IMR-90 (cell line): Measurements from ENCODE around the gene LTB4R2. TPM values are rescaled to one million over a fixed set of nuclear protein-coding genes. Genes with fewer than 3 reads are reported as not detected.
A peak's percentile ranks its signal among the peaks of the same experiment; 100 is the strongest.

ENCODE experiments used
- ATAC-seq: fragments of 200-7000 bp; cut with Tn5 transposase; 2 replicates; pipeline ENCODE4 v1.9.1; 2020; ENCODE audit warnings: low read depth, mild to moderate bottlenecking, moderate library complexity
- BruUV-seq: library from RNA; stranded (reverse); fragments of 400-500 nt; replicated peaks from 2 replicates; lab custom pipeline; 2021; lab: Mats Ljungman, UMichigan
- CTCF ChIA-PET: fragments of 300-600 bp; formaldehyde crosslinking; extraction: SDS; loops from one replicate; lab custom pipeline; 2021; ENCODE audit warnings: antibody characterized with exemption; lab: Yijun Ruan, JAX
- POLR2A ChIA-PET: fragments of 300-600 bp; sonication (Branson Sonifier 250); formaldehyde crosslinking; loops from one replicate; lab custom pipeline; 2022; ENCODE audit warnings: antibody characterized with exemption; ENCODE audit not compliant: unreplicated experiment; lab: Charles Lee
- DNase-seq: peaks from one replicate; pipeline ENCODE4 v3.0.0; 2013
- H2AFZ ChIP-seq: replicated peaks from 2 replicates; pipeline ENCODE3; 2013; ENCODE audit warnings: low read length, mild to moderate bottlenecking; ENCODE audit not compliant: poor library complexity
- H2AK5ac ChIP-seq: 2 replicates; pipeline ENCODE4 v1.6.1; 2013; ENCODE audit warnings: low read depth, low read length, inconsistent platforms
- H2AK9ac ChIP-seq: replicated peaks from 2 replicates; pipeline ENCODE3; 2013; ENCODE audit warnings: mild to moderate bottlenecking, low read depth, low read length, moderate library complexity; ENCODE audit not compliant: poor library complexity
- H2BK120ac ChIP-seq: 2 replicates; pipeline ENCODE4 v1.6.1; 2013; ENCODE audit warnings: low read depth, low read length, inconsistent platforms
- H2BK15ac ChIP-seq: 3 replicates; pipeline ENCODE4 v1.6.1; 2013; ENCODE audit warnings: low read depth, low read length, inconsistent platforms
- H2BK20ac ChIP-seq: 2 replicates; pipeline ENCODE4 v1.6.1; 2013; ENCODE audit warnings: low read depth, mild to moderate bottlenecking, inconsistent platforms, low read length, moderate library complexity
- H2BK5ac ChIP-seq: 2 replicates; pipeline ENCODE4 v1.6.1; 2013; ENCODE audit warnings: mild to moderate bottlenecking, low read depth, low read length, inconsistent platforms; ENCODE audit not compliant: poor library complexity, severe bottlenecking
- H3K14ac ChIP-seq: replicated peaks from 2 replicates; pipeline ENCODE4 v1.6.1; 2013; ENCODE audit warnings: low read depth, low read length, inconsistent platforms
- H3K18ac ChIP-seq: 2 replicates; pipeline ENCODE4 v1.6.1; 2013; ENCODE audit warnings: low read depth, low read length, control low read depth
- H3K23ac ChIP-seq: 2 replicates; pipeline ENCODE4 v1.6.1; 2013; ENCODE audit warnings: low read depth, low read length, inconsistent platforms
- H3K27ac ChIP-seq: 2 replicates; pipeline ENCODE4 v1.5.1; 2013; ENCODE audit warnings: mild to moderate bottlenecking, control low read depth, low read length; ENCODE audit not compliant: insufficient read depth
- H3K27me3 ChIP-seq: 2 replicates; pipeline ENCODE4 v1.6.1; 2013; ENCODE audit warnings: low read length; ENCODE audit not compliant: control insufficient read depth, insufficient read depth
- H3K36me3 ChIP-seq: 2 replicates; pipeline ENCODE4 v1.6.1; 2013; ENCODE audit warnings: low read length, mixed read lengths; ENCODE audit not compliant: control insufficient read depth, insufficient read depth
- H3K4ac ChIP-seq: 2 replicates; pipeline ENCODE4 v1.6.1; 2013; ENCODE audit warnings: low read depth, low read length, inconsistent platforms
- H3K4me1 ChIP-seq: 2 replicates; pipeline ENCODE4 v1.6.1; 2013; ENCODE audit warnings: low read length, mixed read lengths; ENCODE audit not compliant: control insufficient read depth, insufficient read depth
- H3K4me2 ChIP-seq: 2 replicates; pipeline ENCODE4 v1.6.1; 2013; ENCODE audit warnings: low read depth, mild to moderate bottlenecking, control low read depth, low read length, moderate library complexity
- H3K4me3 ChIP-seq: 2 replicates; pipeline ENCODE4 v1.5.1; 2013; ENCODE audit warnings: low read depth, mild to moderate bottlenecking, control low read depth, low read length, moderate library complexity; ENCODE audit not compliant: insufficient read depth
- H3K56ac ChIP-seq: 2 replicates; pipeline ENCODE4 v1.6.1; 2013; ENCODE audit warnings: low read length, inconsistent platforms; ENCODE audit not compliant: insufficient read depth; ENCODE audit errors: extremely low read depth
- H3K79me1 ChIP-seq, 2 experiments: 2 replicates each; pipeline ENCODE4 v1.6.1; 2013; ENCODE audit warnings: low read length in 2 of 2, inconsistent platforms in 1 of 2, low read depth in 1 of 2
- H3K9ac ChIP-seq: 2 replicates; pipeline ENCODE4 v1.6.1; 2013; ENCODE audit warnings: low read depth, low read length, control low read depth
- H3K9me1 ChIP-seq: 2 replicates; pipeline ENCODE4 v1.6.1; 2013; ENCODE audit warnings: low read length, inconsistent platforms; ENCODE audit not compliant: insufficient read depth
- H3K9me3 ChIP-seq: 2 replicates; pipeline ENCODE4 v1.6.1; 2013; ENCODE audit warnings: low read length; ENCODE audit not compliant: control insufficient read depth, insufficient read depth
- H4K20me1 ChIP-seq: 2 replicates; pipeline ENCODE4 v1.6.1; 2013; ENCODE audit warnings: low read length, inconsistent platforms; ENCODE audit not compliant: insufficient read depth
- H4K5ac ChIP-seq: 2 replicates; pipeline ENCODE4 v1.6.1; 2013; ENCODE audit warnings: mild to moderate bottlenecking, low read depth, low read length, control low read depth
- H4K8ac ChIP-seq, 2 experiments: 2 replicates each; pipeline ENCODE4 v1.6.1; 2013; ENCODE audit warnings: low read depth in 2 of 2, low read length in 2 of 2, control low read depth in 1 of 2, inconsistent platforms in 1 of 2
- H4K91ac ChIP-seq: 2 replicates; pipeline ENCODE4 v1.6.1; 2013; ENCODE audit warnings: low read depth, low read length, inconsistent platforms; ENCODE audit not compliant: insufficient read depth
- CTCF ChIP-seq: conservative IDR thresholded peaks from 2 replicates; pipeline ENCODE4 v1.5.1; 2012; ENCODE audit warnings: mild to moderate bottlenecking, low read depth, low read length, improper control_type of control experiment
- FOS ChIP-seq: fragments of 150-350 bp; IDR thresholded peaks from 2 replicates; pipeline ENCODE4 v1.6.1; 2016; ENCODE audit warnings: low read depth, low read length
- POLR2A ChIP-seq: IDR thresholded peaks from 2 replicates; pipeline ENCODE4 v1.6.1; 2012; ENCODE audit warnings: mild to moderate bottlenecking, low read depth, low read length
- RAD21 ChIP-seq: IDR thresholded peaks from 2 replicates; pipeline ENCODE4 v1.6.1; 2012; ENCODE audit warnings: low read length, improper control_type of control experiment
- RFX5 ChIP-seq: IDR thresholded peaks from 2 replicates; pipeline ENCODE4 v1.8.0; 2012; ENCODE audit warnings: low read depth, mild to moderate bottlenecking, low read length, moderate library complexity
- WGBS, 2 experiments: methylation state at CpG; one replicate each; pipeline versions ENCODE4 v1.1.5 to v1.1.7; 2013; ENCODE audit warnings: missing lambda C conversion rate in 2 of 2; ENCODE audit not compliant: insufficient read length in 1 of 2; ENCODE audit errors: extremely low coverage in 2 of 2; 5-methylcytosine and 5-hydroxymethylcytosine counted together
- dilution Hi-C: fragments of 300-500 bp; cut with HindIII; formaldehyde crosslinking; loops from one replicate; pipeline ENCODE4 v1.14.3; 2018; ENCODE audit warnings: low sequenced_read_pairs; ENCODE audit not compliant: unreplicated experiment
- in situ Hi-C: fragments of 300-500 bp; cut with MboI; formaldehyde crosslinking; loops from 3 replicates; pipeline ENCODE4 v1.14.3; 2019; ENCODE audit warnings: low sequenced_read_pairs, inconsistent platforms, mixed read lengths
- intact Hi-C: fragments of 100-400 bp; cut with micrococcal nuclease; formaldehyde crosslinking; loops from 2 replicates; pipeline ENCODE4 v1.10.0; 2022
- polyA plus RNA-seq, 3 experiments: library from polyadenylated mRNA; depleted of rRNA; stranded (reverse); fragments of >200 nt; gene quantifications; 2 replicates each; pipeline ENCODE4 v1.2.3, GENCODE V29; 2012; ENCODE audit warnings: low replicate concordance in 1 of 3
- total RNA-seq: library from RNA; depleted of rRNA; stranded (reverse); fragments of >200 nt; gene quantifications from 2 replicates; pipeline ENCODE4 v1.2.3, GENCODE V29; 2012

LTB4R2 gene
- total and polyA plus RNA-seq, 2 of the 4 experiments (the other 2 are of a cell fraction) = 0.72 to 1.7 TPM

- Histone ChIP-seq H3K36me3 (peaks cover 38% of the 10 kb centered on the region), H3K23ac (peak overlapping the region; percentile 89; the same call in 1 of the 2 replicates), H3K9me3 (no peaks in the 10 kb centered on the region), H3K18ac (no peak overlapping the region), H3K9ac (peak overlapping the region; percentile 86), H3K4me3 (peak overlapping the region; percentile 63), H4K8ac (peak overlapping the region; percentile 73 to 91; a peak in 3 of 4 replicates), H4K20me1 (no peaks in the 10 kb centered on the region), H2AK5ac (peak overlapping the region; percentile 20; the same call in 1 of the 2 replicates), H3K79me1 (peaks cover 24 to 56% of the 10 kb centered on the region in 2 experiments), H2BK120ac (no peak overlapping the region), H2BK5ac (no peak overlapping the region), H3K4me1 (peaks cover 9% of the 10 kb centered on the region), H2AFZ (peak overlapping the region; percentile 98), H3K27ac (peak overlapping the region; percentile 36), H2BK15ac (no peak overlapping the region), H2AK9ac (peak overlapping the region; percentile 90), H3K27me3 (no peaks in the 10 kb centered on the region), H4K91ac (no peak overlapping the region), H3K9me1 (no peaks in the 10 kb centered on the region), H2BK20ac (no peak overlapping the region), H3K56ac (peak overlapping the region; percentile 63), H3K4me2 (peak overlapping the region; percentile 94), H3K4ac (0 out of 2 replicates have a peak overlapping the region, but pooled peaks have one; percentile 40), H3K14ac (peak overlapping the region; percentile 66), H4K5ac (no peak overlapping the region)
- TF ChIP-seq CTCF = no peak
- TF ChIP-seq POLR2A = no peak
- TF ChIP-seq RFX5 = no peak
- no peak for TF ChIP-seq FOS
- TF ChIP-seq RAD21 = no peak
- 75% methylated on average over 4 of the region's 16 CpGs; no CpG with 5 or more reads in 1 of the 2 experiments for WGBS, 2 experiments
- ChIA-PET CTCF (interaction anchor here (0.9 to 2.0 kb wide), 3 partner anchors 8 to 131 kb away, joined by 3 to 7 read pairs (median 6); partner anchors contain the start of gene CIDEB), POLR2A (no interaction called here)
- in situ Hi-C loops = no loop called here
- dilution Hi-C loops = no loop called here
- intact Hi-C loops = no loop called here
- DNase-seq = no peak
- ATAC-seq = no peak
- BruUV-seq = no TSS peak
Observed at GRCh38 chr14:24300326-24300980, 9.5 kb upstream of the LTB4R2 start.
